Measurements from ENCODE around the gene TMEM205.
"Not testable (repeated sequence)": the region's sequence is repeated elsewhere in the genome, so short reads cannot be mapped to it uniquely, and the experiment has no call there.

Gene TMEM205
- total RNA-seq = 14.2 to 15.9 reads per million in 2 experiments

DNA sequence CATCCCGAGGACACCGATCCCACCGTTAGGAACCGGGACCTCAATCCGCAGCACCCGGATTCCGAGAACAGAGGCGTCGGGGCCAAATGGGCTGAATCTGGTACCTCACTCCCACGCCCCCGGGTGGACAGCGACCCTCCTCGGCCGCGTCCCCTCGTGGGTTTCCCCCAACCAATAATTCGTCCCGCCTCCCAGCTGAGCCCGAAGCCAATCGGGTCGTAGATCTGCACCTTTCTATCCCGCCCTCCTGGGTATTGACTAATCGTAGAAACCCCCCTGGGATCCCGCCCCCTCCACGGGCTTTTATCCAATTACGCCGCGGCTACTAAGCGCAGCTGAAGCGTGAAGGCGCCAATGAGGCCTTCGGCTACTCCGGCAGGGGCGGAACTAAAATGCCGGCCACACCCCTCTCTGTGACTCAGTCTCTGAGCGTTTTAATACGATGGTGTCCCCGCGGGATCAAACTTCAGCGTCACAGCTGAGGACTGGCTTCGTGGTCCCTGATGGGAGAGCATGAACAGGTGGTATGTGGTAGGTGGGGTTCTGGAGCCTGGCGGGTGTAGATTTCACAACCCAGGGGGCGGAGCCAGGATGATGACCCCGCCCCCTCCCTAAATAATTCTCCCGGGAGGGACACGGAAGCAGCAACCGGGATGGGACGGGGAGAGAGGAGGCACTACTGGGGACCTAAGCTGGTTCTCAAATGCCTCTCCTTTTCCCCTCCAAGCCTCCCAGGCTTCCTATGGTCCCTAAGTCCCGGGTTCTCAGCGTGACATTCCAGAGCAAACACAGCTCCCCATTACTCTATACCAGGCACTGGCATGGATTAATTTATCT lies at the start of gene TMEM205, which contains the start of gene CCDC159:
Gene TMEM205 (minus strand): TSS at position 165 of the 837 bp plus-strand sequence. CDS start 649 bp downstream, outside the sequence.
Gene CCDC159 (plus strand): TSS at position 416 of the 837 bp plus-strand sequence. CDS start 88 bp downstream, at position 504.
- peak; percentile 98 for DNase-seq (ENCODE audit: low read depth)

DNA sequence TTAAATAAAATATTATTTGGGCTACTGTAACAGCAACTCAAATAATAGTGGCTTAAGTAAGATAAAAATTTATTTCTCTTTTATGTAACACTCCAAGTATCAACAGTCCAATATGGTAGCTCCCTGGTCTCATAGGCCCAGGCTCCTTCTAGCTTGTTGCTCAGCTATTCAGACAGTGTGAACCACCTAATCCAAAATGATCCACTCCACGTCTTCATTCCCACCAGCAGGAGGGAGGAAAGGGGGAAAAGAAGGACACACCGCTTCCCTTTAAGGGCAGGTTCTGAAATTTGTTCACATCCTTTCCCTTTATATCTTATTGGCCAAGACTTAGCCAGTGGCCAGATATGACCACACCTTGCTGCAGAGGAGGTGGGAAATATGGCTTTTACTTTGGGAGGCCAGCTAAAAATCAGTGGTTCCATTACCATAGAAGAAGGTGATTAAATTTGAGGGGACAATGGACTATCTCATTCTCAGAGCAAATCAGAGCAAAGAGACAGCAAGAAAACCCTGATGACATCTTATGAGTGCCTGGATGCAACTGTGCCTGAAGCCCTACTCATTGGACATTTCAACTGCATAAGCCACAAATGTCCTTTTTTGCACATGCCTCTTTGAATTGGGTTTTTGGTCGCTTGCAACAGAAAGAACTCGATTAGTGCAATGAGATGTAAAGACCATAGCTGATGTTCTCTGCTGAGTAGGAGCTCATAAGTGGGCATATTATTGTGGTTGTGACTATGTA lies 45.0 kb upstream of the TMEM205 start:
- DNase-seq (ENCODE audit: low read depth) = no peak

DNA sequence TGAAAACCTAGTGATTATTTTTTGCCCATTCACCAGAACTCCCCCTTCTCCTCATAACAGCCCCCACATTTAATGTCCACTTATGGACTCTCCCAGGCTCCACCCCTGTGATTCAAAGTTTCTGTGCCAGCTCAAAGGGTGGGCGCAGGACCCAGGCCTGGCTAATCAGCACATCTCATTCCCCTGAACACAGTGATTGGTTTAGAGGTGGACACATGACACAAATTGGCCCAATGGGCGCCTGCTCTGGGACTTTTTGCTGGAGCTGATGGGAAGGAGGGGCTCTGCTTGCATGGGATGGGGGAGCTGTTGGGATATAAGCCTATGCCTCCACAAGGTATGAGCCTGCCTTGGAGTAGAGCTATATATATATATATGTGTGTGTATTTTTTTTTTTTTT lies 44.3 kb upstream of the TMEM205 start:
- no peak for DNase-seq (ENCODE audit: low read depth)

DNA sequence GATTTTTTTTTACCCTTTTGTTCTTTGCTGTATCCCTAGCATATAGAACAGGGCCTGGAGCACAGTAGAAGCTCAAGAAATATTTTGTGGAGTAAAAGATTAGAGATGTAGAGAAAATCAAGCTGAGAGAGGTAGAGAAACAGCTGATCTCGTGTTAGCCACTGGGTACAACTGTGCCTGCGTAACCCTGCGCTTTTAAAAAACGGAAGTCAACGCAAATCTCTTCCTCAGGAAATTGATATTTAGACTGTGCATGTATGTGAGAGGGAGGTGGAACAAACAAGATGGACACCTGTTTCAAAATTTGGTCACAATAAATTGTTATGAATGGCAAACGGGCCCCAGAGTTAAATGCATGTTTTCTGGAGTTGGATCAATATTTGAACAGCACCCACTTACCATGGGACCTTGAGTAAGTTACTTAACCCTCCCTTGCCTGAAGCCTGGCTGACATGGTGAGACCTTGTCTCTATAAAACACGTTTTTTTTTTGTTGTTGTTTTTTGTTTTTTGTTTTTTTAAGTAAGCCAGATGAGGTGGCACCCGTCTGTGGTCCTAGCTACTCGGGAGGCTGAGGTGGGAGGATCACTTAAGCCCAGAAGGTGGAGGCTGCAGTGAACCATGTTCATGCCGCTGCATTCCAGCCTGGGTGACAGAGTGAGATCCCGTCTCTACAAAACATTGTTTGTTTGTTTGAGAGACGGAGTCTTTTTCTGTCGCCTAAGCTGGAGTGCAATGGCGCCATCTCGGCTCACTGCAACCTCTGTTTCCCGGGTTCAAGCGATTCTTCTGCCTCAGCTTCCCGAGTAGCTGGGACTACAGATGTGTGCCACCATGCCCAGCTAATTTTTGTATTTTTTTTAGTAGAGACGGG lies 41.3 kb upstream of the TMEM205 start:
- DNase-seq (ENCODE audit: low read depth) = no peak

DNA sequence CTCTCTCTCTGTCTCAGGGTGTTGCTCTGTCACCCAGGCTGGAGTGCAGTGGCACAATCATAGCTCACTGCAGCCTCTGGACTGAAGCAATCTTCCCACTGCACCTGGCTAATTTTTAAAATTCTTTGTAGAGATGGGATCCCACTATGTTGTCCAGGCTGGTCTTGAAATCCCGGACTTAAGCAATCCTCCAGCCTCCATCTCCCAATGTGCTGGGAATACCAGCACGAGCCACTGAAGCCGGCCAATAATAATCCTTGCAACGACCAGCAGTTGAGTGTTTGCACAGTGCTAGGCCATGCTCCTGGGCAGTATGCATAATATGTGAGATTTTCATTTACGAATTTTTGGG lies 38.7 kb upstream of the TMEM205 start:
- DNase-seq (ENCODE audit: low read depth) = no peak

DNA sequence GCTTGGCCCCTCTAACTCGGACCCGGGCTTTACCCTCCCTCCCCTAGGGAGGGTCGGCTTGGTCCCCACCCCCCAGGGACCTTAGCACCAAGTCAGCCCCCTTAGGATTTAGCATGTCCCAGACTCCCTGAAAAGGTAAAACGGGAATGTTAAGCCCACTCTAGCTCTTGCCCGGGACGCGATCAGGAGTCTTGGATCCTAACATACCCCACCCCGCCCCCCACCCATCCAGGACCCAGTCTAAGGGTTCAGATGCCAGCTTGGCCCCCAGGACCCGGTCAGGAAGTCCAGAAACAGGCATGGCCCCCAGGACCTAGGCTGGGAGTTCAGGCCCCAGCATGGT lies 37.6 kb upstream of the TMEM205 start:
- no peak for DNase-seq (ENCODE audit: low read depth)

DNA sequence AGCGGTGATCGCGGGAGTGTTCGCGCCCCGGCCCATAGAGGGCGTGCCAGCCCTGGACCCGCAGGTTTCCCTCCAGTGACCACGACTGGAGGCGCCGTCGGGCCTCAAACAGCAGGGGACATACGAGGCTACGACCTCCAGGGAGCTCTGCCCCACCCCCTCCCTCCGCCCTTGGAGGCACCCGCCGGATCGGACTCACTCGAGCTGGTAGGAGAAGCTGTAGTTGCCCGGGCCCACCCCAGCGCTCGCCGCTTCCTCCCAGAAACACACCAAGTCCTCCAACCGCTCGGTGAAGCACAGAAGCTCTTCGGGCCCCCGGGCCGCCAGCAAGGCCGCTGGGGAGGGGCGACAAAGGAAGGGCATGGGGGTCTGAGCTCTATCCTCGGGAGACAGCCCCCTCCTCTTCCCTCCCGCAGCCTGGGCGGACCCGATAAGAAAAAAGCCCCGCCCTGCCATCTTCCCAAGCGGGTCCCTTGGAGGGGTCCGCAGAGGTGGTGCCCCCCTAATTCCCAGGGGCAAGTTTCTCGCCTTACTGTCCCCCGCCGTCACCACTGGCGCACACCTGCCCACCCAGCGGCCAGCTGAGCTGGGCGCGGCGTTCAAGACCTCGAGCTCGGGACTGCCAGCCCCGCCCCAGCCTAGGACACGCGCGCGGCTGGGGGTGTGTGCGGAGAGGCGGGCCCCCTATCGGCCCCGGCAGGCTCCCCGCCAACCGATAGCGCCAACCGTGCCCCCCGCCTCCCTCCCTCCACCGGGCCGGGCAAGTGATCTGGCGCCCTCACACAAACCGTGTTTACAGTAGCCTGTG lies 37.0 kb upstream of the TMEM205 start:
- DNase-seq (ENCODE audit: low read depth) = peak; percentile 11

DNA sequence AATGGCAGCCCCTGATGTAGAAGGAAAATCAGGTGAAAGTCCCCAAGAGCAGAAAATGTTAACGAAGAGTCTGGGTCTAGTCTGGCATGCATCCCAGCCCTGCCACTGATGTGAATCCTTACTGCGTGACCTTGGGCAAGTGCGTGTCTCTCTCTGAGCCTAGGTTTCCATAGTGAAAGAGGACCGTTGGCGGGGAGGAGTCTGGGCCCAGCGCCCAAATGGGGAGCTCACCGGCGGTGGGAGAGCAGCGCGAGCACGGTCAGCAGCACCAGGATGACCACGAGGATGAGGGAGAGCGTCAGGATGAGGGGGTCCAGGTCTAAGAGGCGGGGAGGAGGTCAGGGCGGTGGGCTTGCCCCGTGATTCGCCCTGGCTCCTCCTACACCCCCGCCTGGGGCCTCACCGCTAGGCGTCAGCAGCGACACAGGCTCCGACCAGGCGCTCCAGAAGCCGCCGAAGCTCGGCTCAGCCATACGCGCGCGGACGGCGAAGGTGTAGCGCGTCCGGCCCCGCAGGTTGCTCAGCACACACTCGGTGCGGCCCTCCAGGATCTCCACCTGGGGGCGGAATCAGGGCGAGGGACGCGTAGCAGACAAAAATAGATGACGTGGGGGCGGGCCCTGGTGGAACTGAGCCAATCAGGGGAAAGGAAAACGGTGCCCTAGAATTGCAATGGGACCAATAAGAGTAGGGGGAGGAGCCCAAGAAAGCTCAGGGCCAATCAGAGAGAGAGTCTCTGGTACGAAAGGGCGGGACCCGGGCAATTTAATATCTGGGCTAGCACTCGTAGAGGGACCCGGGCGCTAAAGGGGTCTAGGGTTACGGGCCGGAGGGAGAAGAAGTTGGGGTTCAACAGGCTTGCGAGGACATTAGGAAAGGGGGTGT lies 34.8 kb upstream of the TMEM205 start:
- DNase-seq (ENCODE audit: low read depth) = peak; percentile 97

DNA sequence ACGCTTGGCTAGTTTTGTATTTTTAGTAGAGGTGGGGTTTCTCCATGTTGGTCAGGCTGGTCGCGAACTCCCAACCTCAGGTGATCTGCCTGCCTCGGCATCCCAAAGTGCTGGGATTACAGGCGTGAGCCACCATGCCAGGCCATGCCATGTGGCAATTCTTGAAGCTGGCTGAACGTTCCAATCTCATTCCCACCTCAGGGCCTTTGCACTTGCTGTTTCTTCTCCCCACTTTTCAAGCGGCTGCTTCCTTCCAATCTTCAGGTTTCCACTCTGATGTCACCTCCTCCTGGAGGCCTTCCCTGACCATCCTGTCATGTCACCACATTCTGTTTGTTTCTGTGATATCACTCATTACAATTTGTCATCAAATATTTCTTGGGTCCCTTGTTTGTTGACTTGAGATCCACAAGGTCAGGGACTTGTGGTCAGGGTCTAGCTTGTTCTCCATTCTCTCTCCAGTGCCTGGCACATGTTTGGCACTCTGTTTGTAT lies 33.8 kb upstream of the TMEM205 start:
- no peak for DNase-seq (ENCODE audit: low read depth)

DNA sequence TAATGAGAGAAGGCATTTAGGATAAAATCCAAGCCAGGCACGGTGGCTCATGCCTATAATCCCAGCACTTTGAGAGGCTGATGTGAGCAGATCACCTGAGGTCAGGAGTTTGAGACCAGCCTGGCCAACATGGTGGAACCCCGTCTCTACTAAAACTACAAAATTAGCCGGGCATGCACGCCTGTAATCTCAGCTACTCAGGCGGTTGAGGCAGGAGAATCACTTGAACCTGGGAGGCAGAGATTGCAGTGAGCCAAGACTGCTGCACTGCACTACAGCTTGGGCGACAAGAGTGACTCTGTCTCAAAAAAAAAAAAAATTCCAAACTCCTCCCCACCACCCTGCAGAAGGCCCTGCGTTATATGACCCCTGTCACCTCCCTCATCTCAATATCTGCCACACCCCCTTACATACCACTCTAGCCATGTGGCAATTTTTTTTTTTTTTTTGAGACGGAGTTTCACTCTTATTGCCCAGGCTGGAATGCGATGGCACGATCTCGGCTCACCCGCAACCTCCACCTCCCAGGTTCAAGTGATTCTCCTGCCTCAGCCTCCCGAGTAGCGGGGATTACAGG lies 33.3 kb upstream of the TMEM205 start:
- not testable (repeated sequence) for DNase-seq (ENCODE audit: low read depth)

DNA sequence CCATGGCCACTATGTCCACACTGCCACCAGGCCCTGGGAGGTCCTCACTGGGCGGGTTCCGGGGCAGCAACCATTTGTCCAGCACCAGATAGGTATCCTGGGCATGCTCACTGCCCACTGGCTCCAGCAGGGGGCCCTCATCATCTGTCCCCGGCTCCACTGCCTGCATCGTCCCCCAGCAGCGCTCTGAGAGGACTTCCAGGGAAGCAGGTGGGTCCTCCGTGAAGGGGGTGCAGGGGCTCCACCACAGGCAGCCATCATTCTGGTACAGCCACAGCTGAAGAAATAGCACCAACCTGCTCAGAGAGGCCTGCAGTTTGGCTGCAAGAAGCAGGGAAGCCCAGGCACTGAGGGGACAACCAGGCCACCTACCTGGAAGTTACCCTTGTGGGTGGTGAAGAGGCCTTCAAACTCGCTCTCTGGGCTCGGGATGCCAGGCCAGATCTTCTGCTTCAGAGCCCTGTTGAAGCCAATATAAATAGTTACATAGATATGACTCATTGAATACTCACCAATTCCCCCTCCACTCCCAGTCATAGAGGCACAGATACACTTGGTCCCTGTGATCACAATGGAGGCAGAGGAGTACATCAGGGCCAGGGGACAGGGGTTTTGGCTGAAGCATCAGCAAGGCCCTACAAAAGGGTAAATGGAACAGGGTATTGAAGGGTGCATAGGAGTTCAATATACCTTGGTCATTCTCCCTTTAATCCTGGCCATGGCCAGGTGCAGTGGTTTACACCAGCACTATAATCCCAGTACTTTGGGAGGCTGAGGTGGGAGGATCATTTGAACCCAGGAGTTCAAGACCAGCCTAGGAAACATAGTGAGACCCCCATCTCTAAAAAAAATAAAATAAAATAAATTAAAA lies 32.5 kb upstream of the TMEM205 start:
- DNase-seq (ENCODE audit: low read depth) = no peak

DNA sequence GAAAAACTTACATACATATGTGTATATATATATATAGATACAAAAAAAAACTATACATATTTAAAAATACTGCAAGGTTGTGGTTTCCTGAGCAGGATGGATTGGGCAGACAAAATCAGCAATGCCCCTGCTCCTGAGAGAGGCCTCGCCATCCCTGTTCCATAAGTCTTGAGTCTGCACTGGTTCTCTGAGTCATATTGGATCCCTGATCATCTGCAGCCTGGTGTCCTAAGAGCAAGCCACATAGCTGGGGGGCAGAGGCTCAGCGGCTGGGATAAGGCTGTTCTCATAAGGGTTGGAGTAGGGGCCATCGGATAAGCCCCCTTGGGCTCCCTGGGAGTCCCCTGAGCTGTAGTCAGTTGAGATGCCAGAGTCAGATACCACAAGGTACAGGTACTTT lies 31.7 kb upstream of the TMEM205 start:
- DNase-seq (ENCODE audit: low read depth) = no peak

DNA sequence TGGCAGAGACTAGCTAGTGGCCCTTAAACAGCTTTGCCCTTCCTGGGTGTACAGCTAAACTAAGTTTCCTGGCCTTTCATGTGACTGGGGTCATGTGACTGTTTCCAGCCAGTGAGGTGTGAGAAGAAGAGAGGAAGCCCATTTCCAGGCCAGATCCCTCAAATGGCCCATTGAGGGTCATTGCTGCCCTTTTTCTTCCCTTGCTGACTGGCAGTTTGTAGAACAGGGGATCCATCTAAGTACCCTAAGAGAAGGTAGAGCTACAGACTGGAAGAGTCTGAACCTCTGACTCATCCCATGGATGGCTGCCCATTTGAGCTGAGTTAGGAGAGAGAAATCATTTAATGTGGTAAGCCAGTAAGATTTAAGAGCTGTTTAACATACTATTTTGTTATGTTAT lies 31.2 kb upstream of the TMEM205 start:
- DNase-seq (ENCODE audit: low read depth) = no peak

DNA sequence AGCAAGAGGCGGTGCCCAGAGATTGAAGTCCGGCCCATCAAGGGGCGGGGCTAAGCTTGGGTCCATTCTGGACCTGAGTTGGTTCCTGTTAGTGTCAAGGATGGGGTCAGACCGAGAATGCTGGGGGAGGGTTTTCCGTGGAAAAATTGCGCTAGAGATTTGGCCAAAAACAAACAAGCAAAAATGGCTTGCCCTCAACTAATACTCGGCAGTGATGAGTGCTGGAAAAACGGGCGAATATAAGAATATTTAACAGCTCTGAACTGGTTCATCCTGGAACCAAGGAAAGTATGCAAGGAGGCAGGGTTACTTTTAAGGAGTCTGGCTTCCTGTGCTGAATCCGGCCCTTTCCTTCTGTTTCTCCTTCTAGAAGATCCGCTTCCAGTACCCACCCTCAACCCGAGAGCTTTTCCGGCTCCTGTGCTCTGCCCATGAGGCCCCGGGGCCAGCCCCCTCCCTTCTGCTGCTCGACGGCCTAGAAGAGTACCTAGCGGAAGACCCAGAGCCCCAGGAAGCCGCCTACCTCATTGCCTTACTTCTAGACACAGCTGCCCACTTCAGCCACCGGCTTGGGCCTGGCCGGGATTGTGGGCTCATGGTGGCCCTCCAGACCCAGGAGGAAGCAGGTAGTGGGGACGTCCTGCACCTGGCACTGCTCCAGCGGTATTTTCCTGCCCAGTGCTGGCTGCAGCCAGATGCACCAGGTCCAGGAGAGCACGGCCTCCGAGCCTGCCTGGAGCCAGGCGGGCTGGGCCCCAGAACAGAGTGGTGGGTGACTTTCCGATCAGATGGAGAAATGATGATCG lies 29.3 kb upstream of the TMEM205 start:
- peak; percentile 66 for DNase-seq (ENCODE audit: low read depth)

DNA sequence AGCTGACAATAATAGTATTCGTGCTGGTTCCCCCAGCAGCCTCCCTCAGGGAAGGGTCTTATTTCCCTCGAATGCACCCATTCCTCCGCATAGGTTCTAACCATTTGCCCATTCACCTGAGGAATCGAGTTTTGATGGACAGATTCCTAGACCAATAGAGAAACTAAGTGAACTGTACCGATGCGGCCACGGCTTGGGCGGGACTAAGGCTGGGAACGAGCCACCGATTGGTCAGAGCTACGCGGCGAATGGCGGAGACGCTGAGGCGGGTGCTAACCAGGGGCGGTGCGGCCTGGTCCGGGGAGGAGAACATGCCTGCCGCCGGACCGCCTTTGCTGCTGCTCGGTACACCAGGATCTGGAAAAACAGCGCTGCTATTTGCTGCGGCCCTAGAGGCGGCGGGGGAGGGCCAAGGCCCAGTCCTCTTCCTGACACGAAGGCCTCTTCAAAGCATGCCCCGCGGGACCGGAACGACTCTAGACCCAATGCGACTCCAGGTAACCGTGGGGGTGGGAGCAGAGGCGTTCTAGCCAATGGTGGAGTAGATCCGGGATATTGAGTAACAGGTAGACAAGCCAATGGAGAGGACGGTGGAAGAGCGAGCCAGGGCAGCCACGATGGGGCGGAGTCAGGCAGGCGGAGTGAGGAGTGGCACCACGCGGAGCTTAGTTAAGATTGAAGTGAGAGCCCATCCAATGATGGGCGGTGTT lies 28.5 kb upstream of the TMEM205 start, which contains the start of gene SWSAP1:
Gene SWSAP1 (plus strand): TSS at position 234 of the 710 bp plus-strand sequence. CDS start 15 bp downstream, at position 249.
- peak; percentile 95 for DNase-seq (ENCODE audit: low read depth)

DNA sequence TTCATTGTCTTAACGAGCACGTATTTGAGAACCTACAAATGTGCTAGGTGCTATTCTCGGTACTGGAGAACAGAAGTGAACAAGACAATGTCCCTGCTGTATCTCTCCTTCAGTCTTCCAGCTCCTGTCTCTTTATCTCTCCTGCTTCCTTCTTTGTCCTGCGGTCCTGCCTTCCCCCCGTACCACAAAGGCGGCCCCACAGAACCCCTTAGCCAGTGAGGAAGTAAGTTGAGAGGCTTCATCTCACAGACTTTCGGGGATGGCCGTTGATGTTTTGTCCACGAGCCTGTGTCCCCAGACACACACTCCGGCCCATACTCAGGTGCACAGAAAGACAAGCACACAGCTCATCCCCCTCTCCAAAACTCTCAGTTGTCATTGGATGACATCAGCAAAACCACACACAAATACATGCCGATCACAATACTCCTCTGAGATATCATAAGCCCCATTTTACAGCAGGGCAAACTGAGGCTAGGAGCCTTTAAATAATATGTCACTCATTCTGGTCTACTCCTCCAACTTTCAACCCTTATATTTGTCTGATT lies 27.9 kb upstream of the TMEM205 start:
- no peak for DNase-seq (ENCODE audit: low read depth)

Data from T follicular helper cell (primary cell).